ENCODE data around the gene GSN. TPM values are rescaled to one million over a fixed set of nuclear protein-coding genes. Genes with fewer than 3 reads are reported as not detected.

The GSN gene
- total RNA-seq, 8 experiments from 2014 or later, result 41.1 to 1,937 (median 118) TPM

DNA sequence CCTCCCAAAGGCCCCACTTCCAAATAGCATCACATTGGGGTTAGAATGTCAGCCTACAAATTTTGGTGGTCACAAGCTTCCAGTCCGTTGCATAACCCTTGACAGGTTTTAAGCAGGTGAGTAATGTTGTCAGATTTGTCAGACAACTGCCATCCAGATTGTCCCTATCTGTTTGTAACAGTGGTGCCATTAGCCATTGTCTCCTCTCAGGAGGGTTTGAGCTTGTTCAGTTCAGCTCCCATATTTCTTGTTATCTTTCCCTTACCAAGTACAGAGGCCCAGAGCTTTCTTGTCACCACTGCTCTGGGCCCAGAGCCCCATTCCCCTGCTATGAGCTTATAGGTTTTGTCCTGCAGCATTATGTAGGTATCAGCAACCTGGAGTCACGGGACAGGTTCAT, 14.8 kb upstream of the GSN start:
- Histone ChIP-seq H3K4me3 (no peak overlapping the region), H3K4me1 (replicated peaks in 1 of 2) (peaks cover 0 to 5% of the 10 kb centered on the region in 2 donors), H3K27ac (no peak overlapping the region)
- in situ Hi-C loops (cut with MboI; ENCODE audit: low pct_unique_long_range_greater_than_20kb in 2 of 9, low sequenced_read_pairs in 9 of 9, unreplicated experiment in 9 of 9), result no loop called here
- ATAC-seq (replicated peaks in 6 of 8), result no peak
- WGBS, 10 experiments, result 58 to 100% (median 81%) methylated on average over 1 to 2 of the region's 2 CpGs; no CpG with 5 or more reads in 4 of the 10 experiments

DNA sequence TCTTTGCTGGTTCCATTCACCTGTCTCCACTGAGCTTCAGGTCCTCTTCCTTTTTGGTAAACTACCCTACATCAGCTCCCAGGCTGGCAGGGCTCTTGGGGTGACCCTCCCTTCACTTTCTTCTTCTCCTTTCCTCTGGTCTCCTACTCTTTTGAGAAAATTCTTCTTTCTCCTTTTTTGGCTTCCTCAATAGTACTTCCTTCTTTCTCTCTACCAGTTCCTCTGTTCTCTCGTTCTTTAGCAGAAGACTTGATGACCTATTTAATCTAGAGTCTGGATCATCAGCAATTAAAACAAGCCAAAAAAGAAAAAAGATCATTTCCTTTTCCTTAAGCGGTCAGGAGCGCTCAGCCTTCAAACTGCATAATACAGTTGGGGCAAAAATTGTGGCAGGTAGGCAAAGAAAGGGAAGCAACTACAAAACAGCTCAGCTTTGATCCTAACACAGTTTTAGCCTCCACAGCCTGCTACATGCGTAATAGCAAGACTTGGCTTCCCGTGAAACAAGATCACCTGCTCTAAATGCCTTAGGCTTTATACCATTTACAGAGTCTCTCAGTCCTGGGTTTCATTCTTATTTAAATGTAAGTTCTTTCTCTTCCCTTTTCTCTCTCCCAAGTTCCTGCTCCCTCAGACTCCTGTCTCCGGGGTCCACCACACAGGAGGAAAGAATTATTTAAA, 14.0 kb upstream of the GSN start:
- no peak overlapping the region for H3K4me3 ChIP-seq
- no peak for ATAC-seq (replicated peaks in 6 of 8)
- in situ Hi-C loops (cut with MboI; ENCODE audit: low pct_unique_long_range_greater_than_20kb in 2 of 9, low sequenced_read_pairs in 9 of 9, unreplicated experiment in 9 of 9), result no loop called here
- H3K4me1 ChIP-seq (replicated peaks in 1 of 2), result peaks cover 0 to 5% of the 10 kb centered on the region in 2 donors
- no peak overlapping the region for H3K27ac ChIP-seq
- 10 to 79% (median 43%) methylated on average over 2 to 6 of the region's 6 CpGs for WGBS, 10 experiments

DNA sequence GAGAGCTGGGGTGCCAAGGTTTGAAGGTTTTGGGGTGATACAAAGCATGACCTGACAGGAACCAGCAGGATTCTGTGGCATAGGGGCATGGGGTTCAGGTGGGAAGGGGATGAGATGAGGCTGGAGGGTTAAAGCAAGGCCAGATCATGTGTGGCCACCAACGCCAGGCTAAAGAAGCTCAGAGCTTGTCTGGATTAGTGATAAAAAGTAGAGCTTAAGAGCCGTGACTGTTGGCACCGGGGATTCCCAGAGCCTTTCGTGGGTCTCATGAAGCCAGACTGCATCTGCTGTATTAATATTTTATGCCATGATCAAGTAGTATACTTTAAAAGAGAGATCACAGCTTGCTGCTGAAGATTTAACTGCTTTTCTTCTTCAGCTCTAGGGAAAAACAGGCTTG, 8.5 kb upstream of the GSN start:
- Histone ChIP-seq H3K4me1 (replicated peaks in 1 of 2) (peaks cover 17 to 26% of the 10 kb centered on the region in 2 donors), H3K4me3 (no peak overlapping the region), H3K27ac (no peak overlapping the region)
- in situ Hi-C loops (cut with MboI; ENCODE audit: low pct_unique_long_range_greater_than_20kb in 2 of 9, low sequenced_read_pairs in 9 of 9, unreplicated experiment in 9 of 9), result no loop called here
- WGBS, 10 experiments, result 50 to 100% (median 95%) methylated on average over 1 to 2 of the region's 4 CpGs; no CpG with 5 or more reads in 2 of the 10 experiments
- no peak for ATAC-seq (replicated peaks in 6 of 8)

DNA sequence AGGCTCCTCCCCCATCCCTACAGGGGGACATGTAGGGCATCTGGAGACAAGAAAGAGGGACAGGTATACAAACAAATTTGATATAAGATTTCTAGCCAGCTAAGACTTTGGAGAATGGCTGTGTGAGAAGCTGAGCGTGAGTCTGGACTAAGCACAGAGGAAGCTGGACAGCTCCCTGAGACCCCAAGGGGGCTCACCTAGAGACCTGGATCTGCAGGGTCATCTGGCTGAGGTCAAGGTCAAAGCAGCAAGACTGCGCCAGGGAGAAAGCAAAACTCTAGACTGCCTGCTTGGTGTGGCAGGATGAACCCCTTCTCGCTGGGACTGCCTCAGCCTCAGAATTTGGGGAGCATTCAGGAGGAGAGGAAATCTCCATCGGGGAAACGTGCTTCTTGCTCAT, 8.0 kb upstream of the GSN start:
- 0 to 96% (median 86%) methylated on average over 1 to 5 of the region's 5 CpGs; no CpG with 5 or more reads in 4 of the 10 experiments for WGBS, 10 experiments
- in situ Hi-C loops (cut with MboI; ENCODE audit: low pct_unique_long_range_greater_than_20kb in 2 of 9, low sequenced_read_pairs in 9 of 9, unreplicated experiment in 9 of 9), result no loop called here
- H3K4me1 ChIP-seq (replicated peaks in 1 of 2), result peaks cover 17 to 26% of the 10 kb centered on the region in 2 donors
- H3K4me3 ChIP-seq, result no peak overlapping the region
- H3K27ac ChIP-seq, result no peak overlapping the region
- no peak for ATAC-seq (replicated peaks in 6 of 8)

DNA sequence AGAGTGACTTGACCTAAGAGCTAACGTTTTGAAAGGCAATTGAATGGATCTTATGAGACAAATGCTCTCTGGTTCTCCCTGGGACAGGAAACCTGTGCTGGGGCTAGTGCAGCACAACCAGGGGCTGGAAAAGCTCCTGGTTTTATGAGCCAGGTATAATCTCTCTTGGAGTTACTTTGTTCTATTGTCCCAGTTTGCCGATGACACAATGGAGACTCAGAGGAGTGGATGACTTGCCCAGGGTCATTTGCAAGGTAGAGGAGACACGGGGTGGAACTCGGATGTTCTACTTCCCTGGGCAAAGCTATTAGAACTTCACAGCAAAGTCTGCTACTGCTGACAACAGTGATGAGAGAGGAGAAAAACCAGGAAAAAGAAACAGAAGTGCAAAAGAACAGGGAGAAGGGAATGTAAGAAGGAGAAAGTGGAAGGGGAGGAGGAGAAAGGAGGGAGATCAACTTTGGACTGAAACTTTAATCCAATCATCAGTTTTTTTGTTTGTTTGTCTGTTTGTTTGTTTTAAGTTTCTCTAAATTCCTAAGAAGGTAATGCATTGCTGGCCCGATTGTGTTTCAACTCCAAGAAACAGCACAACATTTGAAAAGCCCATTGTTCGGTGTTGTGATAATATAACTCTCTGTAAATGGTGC, 7.4 kb upstream of the GSN start:
- WGBS, 10 experiments, result 10 to 64% (median 30%) methylated on average over 1 to 6 of the region's 6 CpGs
- Histone ChIP-seq H3K4me3 (no peak overlapping the region), H3K27ac (no peak overlapping the region), H3K4me1 (replicated peaks in 1 of 2) (peaks cover 17 to 26% of the 10 kb centered on the region in 2 donors)
- in situ Hi-C loops (cut with MboI; ENCODE audit: low pct_unique_long_range_greater_than_20kb in 2 of 9, low sequenced_read_pairs in 9 of 9, unreplicated experiment in 9 of 9), result no loop called here
- ATAC-seq (replicated peaks in 6 of 8), result peak in 1 of 8 experiments; percentile 12

DNA sequence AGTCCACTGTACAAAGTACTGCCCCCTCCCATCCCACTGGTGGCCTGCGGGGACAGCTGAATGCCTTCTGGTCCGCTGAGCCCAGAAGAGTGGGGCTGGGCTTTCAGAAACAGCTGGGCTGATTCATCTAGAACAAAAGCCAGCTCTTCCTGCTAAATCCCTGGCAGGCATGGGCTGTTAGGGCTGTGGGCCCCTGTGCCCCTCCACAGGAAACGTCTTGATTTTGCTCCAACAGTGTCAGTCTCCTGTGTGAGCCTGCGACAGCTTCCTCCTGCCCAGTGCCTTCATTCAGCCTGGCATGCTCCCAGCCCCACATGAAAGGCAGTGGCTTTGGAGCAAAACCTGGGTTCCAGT, 6.9 kb upstream of the GSN start:
- H3K4me3 ChIP-seq, result no peak overlapping the region
- H3K4me1 ChIP-seq (replicated peaks in 1 of 2), result peaks cover 17 to 26% of the 10 kb centered on the region in 2 donors
- 10 to 33% (median 20%) methylated on average over 2 to 4 of the region's 4 CpGs; no CpG with 5 or more reads in 6 of the 10 experiments for WGBS, 10 experiments
- no peak overlapping the region for H3K27ac ChIP-seq
- in situ Hi-C loops (cut with MboI; ENCODE audit: low pct_unique_long_range_greater_than_20kb in 2 of 9, low sequenced_read_pairs in 9 of 9, unreplicated experiment in 9 of 9), result no loop called here
- peak; percentile 53 to 93 (median 86) for ATAC-seq (replicated peaks in 6 of 8)

DNA sequence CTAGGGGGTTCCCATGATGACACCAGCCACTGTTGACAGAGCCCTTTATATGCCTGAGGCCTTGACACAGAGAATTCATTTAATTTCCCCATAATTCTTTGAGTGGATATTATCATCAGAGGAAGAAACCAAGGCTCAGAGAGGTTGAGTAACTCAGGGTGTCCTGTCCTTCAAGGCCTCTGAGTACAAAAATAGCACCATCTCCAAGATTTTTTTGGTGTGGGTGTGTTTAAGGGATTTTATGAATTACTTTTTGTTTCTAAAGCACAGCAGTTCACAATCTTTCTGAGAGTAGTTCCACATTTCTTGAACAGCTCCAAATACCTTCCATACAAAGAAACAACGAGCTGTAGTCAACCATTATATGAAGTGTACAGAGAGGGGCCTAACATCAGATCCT, 6.2 kb upstream of the GSN start:
- no peak for ATAC-seq (replicated peaks in 6 of 8)
- H3K4me1 ChIP-seq (replicated peaks in 1 of 2), result peaks cover 17 to 26% of the 10 kb centered on the region in 2 donors
- no peak overlapping the region for H3K4me3 ChIP-seq
- 0 to 100% (median 88%) methylated on average over 1 of the region's 1 CpG; no CpG with 5 or more reads in 3 of the 10 experiments for WGBS, 10 experiments
- in situ Hi-C loops (cut with MboI; ENCODE audit: low pct_unique_long_range_greater_than_20kb in 2 of 9, low sequenced_read_pairs in 9 of 9, unreplicated experiment in 9 of 9), result no loop called here
- no peak overlapping the region for H3K27ac ChIP-seq

DNA sequence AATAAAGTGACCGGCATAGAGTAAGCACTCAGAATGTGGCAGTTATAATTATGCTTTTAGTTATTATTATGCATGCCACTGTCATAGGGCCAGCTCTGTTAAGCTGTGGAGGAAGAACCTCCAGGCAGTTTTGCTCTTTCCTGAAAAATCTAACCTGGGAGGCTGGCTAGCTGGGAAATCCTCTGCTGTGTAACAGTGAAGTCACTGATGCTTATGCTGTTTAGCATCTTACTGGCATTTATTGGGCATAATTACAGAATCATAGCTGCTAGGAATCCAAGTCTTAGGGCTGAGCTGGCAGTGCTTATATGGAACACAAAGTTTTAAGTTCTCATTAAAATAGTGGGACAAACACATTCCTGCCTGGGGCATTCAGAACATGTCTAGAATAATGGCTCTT, 5.5 kb upstream of the GSN start:
- 40 to 100% (median 100%) methylated on average over 1 of the region's 1 CpG; no CpG with 5 or more reads in 5 of the 10 experiments for WGBS, 10 experiments
- in situ Hi-C loops (cut with MboI; ENCODE audit: low pct_unique_long_range_greater_than_20kb in 2 of 9, low sequenced_read_pairs in 9 of 9, unreplicated experiment in 9 of 9), result no loop called here
- Histone ChIP-seq H3K4me3 (no peak overlapping the region), H3K27ac (peak overlapping the region in 1 of 2 donors; percentile 46), H3K4me1 (replicated peaks in 1 of 2) (peaks cover 19 to 26% of the 10 kb centered on the region in 2 donors)
- peak in 2 of 8 experiments; percentile 73 to 83 for ATAC-seq (replicated peaks in 6 of 8)

DNA sequence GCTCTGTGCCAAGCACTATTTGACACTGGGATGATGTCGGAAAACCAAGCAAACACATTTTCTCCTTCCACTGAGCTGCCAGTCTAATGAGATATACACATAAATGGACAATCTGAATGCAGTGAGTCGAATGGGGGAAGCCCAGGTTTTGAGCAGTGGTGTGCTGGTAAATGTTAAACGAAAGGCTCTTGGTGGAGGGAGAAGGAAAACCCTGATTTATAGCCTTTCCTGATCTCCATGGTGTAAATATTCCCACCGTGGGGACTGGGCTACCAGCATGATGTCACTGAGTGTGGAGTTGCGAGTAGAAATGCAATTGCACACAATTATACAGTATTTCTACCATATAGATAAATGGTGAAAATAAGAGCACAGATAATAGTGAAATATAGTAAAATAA, 5.0 kb upstream of the GSN start:
- peak overlapping the region in 1 of 2 donors; percentile 46 for H3K27ac ChIP-seq

DNA sequence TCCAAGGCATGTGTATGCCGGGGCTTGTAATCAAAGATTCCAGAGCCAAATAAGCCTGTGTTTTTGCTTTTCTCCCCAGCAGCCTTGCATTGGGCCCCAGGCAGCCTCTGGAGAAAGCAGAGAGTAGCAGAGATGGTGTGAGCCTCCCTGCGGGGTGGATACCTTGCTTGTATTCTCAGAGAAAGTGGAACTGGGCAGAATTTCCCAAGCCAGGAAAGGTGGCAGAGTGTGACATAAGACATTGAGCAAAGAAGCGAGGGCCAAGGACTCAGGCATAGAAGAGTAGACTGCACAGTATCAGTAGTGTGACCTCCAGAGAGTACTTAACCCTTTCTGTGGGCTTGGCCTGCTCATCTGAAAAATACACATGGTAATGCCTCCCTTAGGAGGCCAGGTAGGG, 1.6 kb upstream of the GSN start:
- in situ Hi-C loops (cut with MboI; ENCODE audit: low pct_unique_long_range_greater_than_20kb in 2 of 9, low sequenced_read_pairs in 9 of 9, unreplicated experiment in 9 of 9), result no loop called here
- no peak overlapping the region for H3K4me3 ChIP-seq

More for the DNA sequence above, 5.0 kb upstream of the GSN start:
- Histone ChIP-seq H3K4me3 (no peak overlapping the region), H3K4me1 (replicated peaks in 1 of 2) (peaks cover 22 to 26% of the 10 kb centered on the region in 2 donors)
- ATAC-seq (replicated peaks in 6 of 8), result peak in 7 of 8 experiments; percentile 3 to 53 (median 18)
- 10 to 100% (median 42%) methylated on average over 1 to 5 of the region's 5 CpGs for WGBS, 10 experiments
- in situ Hi-C loops (cut with MboI; ENCODE audit: low pct_unique_long_range_greater_than_20kb in 2 of 9, low sequenced_read_pairs in 9 of 9, unreplicated experiment in 9 of 9), result no loop called here

DNA sequence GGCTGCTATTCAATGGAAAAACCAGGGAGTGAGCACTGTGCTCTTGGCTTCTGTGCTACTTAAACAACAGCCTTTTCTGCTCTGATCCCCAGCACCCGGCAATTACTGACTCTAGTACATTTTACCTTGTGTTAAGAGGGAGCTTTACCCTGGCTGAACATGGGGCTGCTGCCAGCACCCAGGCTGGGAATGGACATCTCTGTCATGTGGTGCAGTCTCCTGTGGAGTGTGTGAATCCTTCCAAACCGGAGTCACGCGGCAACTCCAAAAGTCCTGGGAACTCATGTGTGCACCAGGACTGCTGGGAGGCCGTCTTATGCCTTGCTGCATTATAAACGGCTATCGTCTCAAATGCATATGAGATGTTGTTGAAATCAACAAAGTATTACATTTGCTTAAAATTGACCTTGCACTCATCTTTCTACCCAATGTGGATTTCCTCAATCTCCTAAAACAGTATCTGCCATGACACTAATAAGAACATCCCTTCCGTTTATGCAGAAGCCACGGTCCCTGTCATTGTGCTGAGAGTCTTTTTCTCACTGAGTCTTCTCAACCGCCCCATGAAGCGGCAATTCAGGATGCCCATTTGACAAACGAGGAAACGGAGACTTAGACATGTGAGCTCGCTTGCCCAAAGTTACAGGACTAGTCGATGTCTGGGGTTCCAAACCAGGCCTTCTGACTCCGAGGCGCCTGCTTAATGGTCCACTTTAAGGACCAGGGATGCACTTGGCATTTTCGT, 884 bp upstream of the GSN start:
- ATAC-seq (replicated peaks in 6 of 8), result no peak
- WGBS, 10 experiments, result 30 to 100% (median 77%) methylated on average over 1 to 12 of the region's 18 CpGs; no CpG with 5 or more reads in 1 of the 10 experiments
- H3K27ac ChIP-seq, result no peak overlapping the region
- in situ Hi-C loops (cut with MboI; ENCODE audit: low pct_unique_long_range_greater_than_20kb in 2 of 9, low sequenced_read_pairs in 9 of 9, unreplicated experiment in 9 of 9), result no loop called here
- H3K4me1 ChIP-seq (replicated peaks in 1 of 2), result peaks cover 34% of the 10 kb centered on the region in 2 donors
- peak overlapping the region; percentile 38 to 88 (median 76) for H3K4me3 ChIP-seq

More for the DNA sequence above, 1.6 kb upstream of the GSN start:
- H3K4me1 ChIP-seq (replicated peaks in 1 of 2), result peaks cover 28 to 32% of the 10 kb centered on the region in 2 donors
- ATAC-seq (replicated peaks in 6 of 8), result no peak
- 17 to 100% (median 100%) methylated on average over 1 to 2 of the region's 3 CpGs; no CpG with 5 or more reads in 3 of the 10 experiments for WGBS, 10 experiments
- H3K27ac ChIP-seq, result no peak overlapping the region

DNA sequence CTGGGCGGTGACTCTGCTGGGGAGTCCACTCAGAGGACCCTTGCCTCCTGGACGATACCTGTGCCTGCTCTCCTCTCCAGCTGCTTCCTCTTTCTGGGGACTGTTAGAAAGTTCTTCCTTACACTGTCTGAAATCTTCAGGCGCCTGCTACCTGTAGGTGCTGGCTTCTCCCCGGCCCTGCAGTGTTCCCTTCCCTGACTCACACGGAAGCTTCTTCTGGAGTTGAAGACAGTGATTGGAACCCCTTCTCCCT, 562 bp downstream of the GSN start:
- in situ Hi-C loops (cut with MboI; ENCODE audit: low pct_unique_long_range_greater_than_20kb in 2 of 9, low sequenced_read_pairs in 9 of 9, unreplicated experiment in 9 of 9), result no loop called here
- Histone ChIP-seq H3K4me1 (replicated peaks in 1 of 2) (peaks cover 22 to 27% of the 10 kb centered on the region in 2 donors), H3K27ac (no peak overlapping the region), H3K4me3 (peak overlapping the region; percentile 38 to 88 (median 76))
- peak in 6 of 8 experiments; percentile 7 to 36 (median 17) for ATAC-seq (replicated peaks in 6 of 8)
- WGBS, 10 experiments, result 0 to 60% (median 3%) methylated on average over 1 to 3 of the region's 5 CpGs; no CpG with 5 or more reads in 4 of the 10 experiments

Measured in motor neuron (in vitro differentiated cells).